ENCODE data around the gene USPL1.
"Not testable (repeated sequence)": the region's sequence is repeated elsewhere in the genome, so short reads cannot be mapped to it uniquely, and the experiment has no call there.

The USPL1 gene

DNA sequence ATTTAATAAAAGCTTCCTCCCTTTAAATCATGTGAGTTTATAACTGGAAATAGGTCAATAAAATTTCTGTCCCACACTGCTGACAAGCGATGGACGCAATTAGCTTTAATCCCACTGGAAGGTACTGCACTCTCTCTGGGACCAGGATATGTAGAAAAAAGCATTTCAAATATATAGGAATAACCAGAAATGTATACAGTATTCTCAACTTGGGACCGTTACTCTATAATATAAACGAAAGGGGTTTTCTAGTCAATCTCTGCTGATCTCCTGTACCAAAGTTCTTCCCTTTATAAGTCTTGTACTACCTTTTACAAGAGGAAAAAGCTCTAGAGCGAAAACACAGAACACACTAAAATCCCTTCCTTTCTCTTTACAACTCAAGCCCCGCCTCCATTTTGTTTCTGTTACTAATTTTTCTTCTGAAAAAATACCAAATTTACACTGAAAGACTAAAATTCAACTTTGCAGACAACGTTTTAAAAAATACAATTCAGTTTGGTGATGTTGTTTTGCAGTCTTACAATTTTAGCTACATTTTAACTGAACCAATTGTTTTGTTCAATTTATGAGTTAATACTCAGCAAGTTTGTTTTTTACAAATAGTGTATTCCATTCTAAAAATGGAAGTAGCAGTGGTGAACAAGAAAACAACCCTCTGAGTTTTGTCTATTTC, 1.7 kb upstream of the USPL1 start:
- no peak for DNase-seq (ENCODE audit: low read depth in 2 of 2)

- peak in 1 of 2 donors; percentile 25 for DNase-seq (ENCODE audit: low read depth in 2 of 2)
These were observed 799 bp upstream of the USPL1 start for GRCh38 chr13:30616927-30617314.

DNA sequence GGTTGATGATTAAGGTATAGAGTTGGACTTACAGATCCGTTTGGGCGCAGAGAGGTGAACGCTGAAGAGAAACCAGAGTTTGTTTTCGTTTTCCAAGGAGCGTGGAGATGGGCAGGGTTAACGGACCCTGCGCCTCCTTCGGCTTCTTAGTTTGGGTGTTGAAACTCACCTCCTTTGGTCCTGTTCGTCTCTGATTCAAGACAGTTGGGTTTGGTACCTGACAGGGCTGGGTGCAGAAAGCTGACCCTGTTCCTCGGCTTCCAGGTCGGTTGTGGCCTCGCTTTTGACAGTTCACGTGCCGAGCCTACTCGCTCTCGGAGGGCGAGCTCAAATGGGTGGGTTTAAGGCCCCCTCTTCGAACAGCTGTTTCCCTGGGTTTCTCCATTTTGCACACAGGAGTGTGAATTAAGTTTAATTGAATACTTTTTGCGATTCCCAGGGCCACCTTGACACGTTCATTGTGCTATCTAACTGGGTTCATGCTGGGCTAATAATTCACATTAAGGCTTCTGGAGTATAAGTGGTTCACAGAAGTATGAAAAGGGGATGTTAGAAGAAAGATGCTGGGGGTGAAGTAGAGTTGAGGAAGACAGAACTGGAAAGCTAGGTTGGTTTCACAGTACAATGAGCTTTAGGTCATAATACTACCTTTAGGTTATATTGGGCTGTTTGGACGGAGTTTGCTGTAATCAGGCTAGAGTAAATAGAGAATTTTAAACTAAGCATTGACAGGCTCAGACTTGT, 638 bp downstream of the USPL1 start:
- DNase-seq (ENCODE audit: low read depth in 2 of 2) = no peak

DNA sequence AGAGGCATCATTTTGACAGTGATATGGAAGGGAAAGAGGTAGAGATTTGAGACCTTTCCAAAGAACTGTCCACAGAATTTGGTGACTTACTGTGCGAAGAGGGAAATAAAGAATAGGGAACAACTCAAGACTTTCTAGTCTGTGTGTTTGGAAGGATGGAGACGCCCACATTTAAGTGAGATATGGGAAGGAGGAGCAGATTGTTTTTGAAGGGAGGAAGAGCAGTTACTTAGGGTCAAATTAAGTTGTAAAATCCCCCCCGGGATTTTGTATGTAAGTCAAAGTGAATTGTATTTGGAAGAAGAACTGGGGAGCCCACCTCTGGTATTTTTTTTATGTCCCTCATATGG, 1.2 kb downstream of the USPL1 start:
- DNase-seq (ENCODE audit: low read depth in 2 of 2) = no peak

GRCh38 chr13:30619731-30620130, 2.0 kb downstream of the USPL1 start:
- DNase-seq (ENCODE audit: low read depth in 2 of 2) = no peak

DNA sequence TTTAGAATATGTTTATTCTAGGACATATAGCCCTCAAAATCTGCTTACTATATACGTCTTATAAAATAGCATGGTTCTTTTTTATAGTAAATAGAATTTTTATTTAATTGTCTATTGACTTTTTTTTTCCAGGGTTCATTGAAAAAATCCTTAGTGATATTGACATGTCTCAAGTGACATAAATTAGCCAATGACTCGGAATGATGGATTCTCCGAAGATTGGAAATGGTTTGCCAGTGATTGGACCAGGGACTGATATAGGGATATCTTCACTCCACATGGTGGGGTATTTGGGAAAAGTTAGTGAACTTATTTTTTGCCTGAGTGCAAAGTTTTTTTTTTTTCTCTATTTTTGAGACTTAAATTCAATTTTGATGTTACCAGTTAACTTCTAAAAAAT, 3.2 kb downstream of the USPL1 start:
- DNase-seq (ENCODE audit: low read depth in 2 of 2) = no peak

GRCh38 chr13:30622551-30622950, 4.8 kb downstream of the USPL1 start:
- no peak for DNase-seq (ENCODE audit: low read depth in 2 of 2)

- no peak for DNase-seq (ENCODE audit: low read depth in 2 of 2)
These were observed 5.7 kb downstream of the USPL1 start for GRCh38 chr13:30623392-30623791.

DNA sequence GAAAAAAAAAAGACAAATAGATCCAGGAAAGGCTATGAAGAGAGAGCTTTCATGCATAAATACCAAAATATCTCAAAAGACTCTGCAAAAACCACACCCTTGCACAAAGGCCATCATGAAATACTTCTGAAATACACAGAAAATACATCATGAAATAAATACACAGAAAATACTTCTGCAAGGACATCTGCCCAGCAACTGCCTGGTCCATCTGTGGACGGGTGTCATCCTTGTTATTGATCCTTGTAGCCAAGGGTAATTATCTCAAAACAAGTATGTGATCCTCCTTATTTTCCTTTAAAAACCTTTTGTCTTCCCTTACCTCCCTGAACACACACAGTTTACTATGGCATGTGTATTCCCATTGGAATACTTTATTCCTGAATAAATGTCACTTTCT, 6.9 kb downstream of the USPL1 start:
- DNase-seq (ENCODE audit: low read depth in 2 of 2) = no peak

DNA sequence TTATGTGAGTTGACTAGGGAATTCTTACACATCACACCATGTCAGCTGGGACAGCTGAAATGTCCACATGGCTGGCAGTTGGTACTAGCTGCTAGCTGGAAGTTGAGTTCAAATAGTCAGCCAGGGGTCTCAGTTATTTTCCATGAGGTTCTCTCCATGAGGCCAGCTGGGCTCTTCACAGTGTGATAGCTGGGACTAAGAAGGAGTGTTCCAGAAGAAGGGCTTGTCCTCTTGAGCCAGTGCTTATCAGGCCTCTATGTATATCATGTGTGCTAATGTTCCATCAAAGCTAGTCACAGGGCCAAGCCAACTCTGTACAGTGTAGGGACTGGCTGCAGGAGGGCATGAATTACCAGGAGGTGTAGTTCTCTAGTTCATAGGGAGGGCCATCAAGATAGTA, 11.8 kb downstream of the USPL1 start:
- no peak for DNase-seq (ENCODE audit: low read depth in 2 of 2)

DNA sequence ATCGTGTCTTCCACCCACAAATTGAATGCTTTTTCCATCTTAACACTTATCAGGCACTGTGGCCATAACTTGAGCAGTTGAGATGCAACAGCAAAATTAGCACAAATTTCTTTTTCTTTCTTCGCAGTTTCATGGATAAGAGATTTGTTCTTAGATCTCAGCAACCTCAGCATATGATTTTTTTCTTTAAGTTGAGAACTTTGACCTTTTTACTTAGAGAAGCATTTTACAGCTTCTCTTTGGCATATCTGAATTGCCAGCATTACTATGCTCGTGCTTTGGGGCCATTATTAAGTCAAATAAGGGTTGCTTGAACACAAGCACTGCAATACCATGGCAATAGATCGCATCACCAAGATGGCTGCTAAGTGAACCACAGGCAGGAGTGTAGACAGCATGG, 16.1 kb downstream of the USPL1 start:
- DNase-seq (ENCODE audit: low read depth in 2 of 2) = no peak

DNA sequence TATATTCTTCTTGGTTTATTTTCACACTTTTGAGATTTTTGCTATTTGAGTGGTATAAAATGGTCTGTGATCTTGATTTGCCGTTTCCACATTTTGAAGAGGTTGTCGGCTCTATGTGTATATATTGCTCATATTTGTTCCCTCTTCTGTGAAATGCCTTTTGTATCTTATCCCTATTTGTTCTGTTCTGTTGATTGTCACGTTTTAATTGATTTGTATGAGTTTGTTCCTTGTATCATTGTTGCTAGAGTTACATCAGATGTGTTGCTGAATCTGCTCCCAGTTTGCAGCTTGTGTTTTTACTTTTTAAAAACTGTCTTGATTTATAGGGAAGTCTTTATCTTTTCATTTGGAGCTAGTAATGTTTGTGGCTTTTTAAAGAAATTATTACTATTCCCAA, 17.1 kb downstream of the USPL1 start:
- DNase-seq (ENCODE audit: low read depth in 2 of 2) = no peak

- no peak for DNase-seq (ENCODE audit: low read depth in 2 of 2)
These were observed 20.6 kb downstream of the USPL1 start for GRCh38 chr13:30638301-30638700.

GRCh38 chr13:30639671-30640070, 22.0 kb downstream of the USPL1 start:
- DNase-seq (ENCODE audit: low read depth in 2 of 2) = no peak

DNA sequence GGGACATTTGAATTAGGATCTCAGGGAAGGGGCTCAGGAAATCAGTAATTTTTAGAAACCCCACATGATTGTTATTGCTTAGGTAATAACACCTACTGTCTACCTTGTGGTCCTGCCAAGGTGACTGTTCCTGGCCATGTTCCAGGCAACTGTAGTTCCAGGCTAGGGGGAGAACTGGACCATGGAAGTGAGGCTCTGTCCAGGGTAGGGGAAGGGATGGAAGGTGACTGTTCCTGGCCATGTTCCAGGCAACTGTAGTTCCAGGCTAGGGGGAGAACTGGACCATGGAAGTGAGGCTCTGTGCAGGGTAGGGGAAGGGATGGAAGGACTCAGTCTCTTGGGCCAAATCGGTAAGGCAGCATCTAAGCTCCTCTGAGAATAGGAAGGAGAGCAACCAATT, 23.5 kb downstream of the USPL1 start:
- DNase-seq (ENCODE audit: low read depth in 2 of 2) = not testable (repeated sequence)

- no peak for DNase-seq (ENCODE audit: low read depth in 2 of 2)
These were observed 27.9 kb downstream of the USPL1 start for GRCh38 chr13:30645629-30646028.

- DNase-seq (ENCODE audit: low read depth in 2 of 2) = no peak
These were observed 29.7 kb downstream of the USPL1 start for GRCh38 chr13:30647420-30647819.

- DNase-seq (ENCODE audit: low read depth in 2 of 2) = no peak
These were observed 30.3 kb downstream of the USPL1 start for GRCh38 chr13:30647824-30648521.

GRCh38 chr13:30648522-30649012, 30.8 kb downstream of the USPL1 start:
- DNase-seq (ENCODE audit: low read depth in 2 of 2) = no peak

GRCh38 chr13:30651648-30652047, 33.9 kb downstream of the USPL1 start:
- not testable (repeated sequence) for DNase-seq (ENCODE audit: low read depth in 2 of 2)

DNA sequence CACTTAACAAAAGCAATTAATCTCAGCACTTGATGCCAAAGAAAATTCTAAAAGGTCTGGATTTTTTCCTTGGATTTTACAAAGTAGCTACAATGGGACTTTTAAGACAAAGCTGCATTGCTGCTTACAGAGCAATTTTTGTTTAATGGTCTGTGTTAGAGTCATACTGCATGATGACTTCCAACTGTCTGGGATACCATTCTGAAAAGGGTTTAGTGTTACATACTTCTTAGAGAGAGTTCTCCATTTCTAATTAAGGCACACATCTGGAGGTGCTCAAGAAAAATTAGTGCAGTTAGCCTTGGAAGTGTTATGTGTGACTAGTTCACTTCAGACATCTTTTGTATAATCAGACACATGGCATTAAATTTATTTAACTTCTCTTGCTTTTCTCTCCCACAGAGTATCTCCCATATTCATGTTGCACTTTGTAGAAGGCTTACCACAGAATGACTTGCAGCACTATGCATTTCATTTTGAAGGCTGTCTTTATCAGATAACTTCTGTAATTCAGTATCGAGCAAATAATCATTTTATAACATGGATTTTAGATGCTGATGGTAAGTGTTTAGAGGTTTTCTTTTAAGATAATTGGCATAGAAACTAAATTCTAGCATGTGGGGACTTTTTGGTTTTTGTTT, 35.1 kb downstream of the USPL1 start:
- no peak for DNase-seq (ENCODE audit: low read depth in 2 of 2)

- DNase-seq (ENCODE audit: low read depth in 2 of 2) = no peak
These were observed 36.7 kb downstream of the USPL1 start for GRCh38 chr13:30654430-30654829.

All from activated CD4-positive, alpha-beta T cell treated with anti-CD3 and anti-CD28 coated beads for 24 hours (primary cell).